HCT116 (cell line): ENCODE data around the gene SBF1.

Experiments used
- CBX3 ChIP-seq: IDR thresholded peaks from 2 replicates; pipeline ENCODE4 v1.6.1; 2012; ENCODE audit warnings: low read depth
- POLR2A ChIP-seq: IDR thresholded peaks from 2 replicates; pipeline ENCODE4 v1.7.0; 2011; ENCODE audit warnings: borderline replicate concordance; ENCODE audit not compliant: insufficient read depth, insufficient read length; ENCODE audit errors: extremely low read depth
- POLR2AphosphoS5 ChIP-seq: IDR thresholded peaks from 2 replicates; pipeline ENCODE4 v1.6.1; 2011; ENCODE audit warnings: mild to moderate bottlenecking, low read depth, low read length, moderate library complexity
- TF ChIP-seq, protein P1 (sequence below), 3 experiments: fragments of 200-600 bp in 1 of 3; sonication (generic) in 1 of 3; IDR thresholded peaks in 2 of 3; conservative IDR thresholded peaks in 1 of 3; 2 replicates each; pipeline ENCODE4 v1.5.1; 2012 to 2017; ENCODE audit warnings: low read depth in 2 of 3, low read length in 2 of 3, antibody characterized with exemption in 1 of 3, borderline replicate concordance in 1 of 3, control low read depth in 1 of 3, mild to moderate bottlenecking in 1 of 3, mixed read lengths in 1 of 3, mixed run types in 1 of 3, moderate library complexity in 1 of 3; ENCODE audit not compliant: insufficient read depth in 1 of 3
- TF ChIP-seq, protein P2 (sequence below): IDR thresholded peaks from 2 replicates; pipeline ENCODE4 v1.6.1; 2012; ENCODE audit warnings: low read depth

DNA sequence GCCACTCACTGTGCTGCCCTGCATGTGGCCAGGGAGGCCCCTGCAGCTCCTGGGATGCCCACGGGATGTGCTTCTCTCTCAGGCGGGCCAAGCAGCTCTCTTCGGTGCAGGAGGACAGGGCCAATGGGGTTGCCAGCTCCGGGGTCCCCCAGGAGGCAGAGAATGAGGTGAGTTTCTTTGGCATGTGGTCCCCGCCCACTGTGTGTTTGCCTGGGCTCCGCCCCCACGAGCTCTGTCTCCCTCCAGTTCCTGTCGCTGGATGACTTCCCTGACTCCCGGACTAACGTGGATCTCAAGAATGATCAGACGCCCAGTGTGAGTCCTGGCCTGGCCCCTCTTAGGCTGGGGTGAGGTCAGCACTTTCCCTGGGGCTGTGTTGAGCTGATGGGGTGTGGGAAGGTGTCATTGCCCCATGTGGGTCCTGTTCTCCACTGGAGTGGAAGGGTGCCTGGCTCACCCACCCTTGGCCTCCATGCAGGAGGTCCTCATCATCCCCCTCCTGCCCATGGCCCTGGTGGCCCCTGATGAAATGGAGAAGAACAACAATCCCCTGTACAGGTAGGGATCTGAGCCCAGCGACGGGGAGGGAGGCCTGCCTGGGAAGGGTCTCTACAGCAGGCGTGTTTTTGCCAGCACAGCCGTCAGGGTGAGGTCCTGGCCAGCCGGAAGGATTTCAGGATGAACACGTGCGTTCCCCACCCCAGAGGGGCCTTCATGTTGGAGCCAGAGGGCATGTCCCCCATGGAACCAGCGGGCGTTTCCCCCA is 42.8 kb upstream of the SBF1 start:
- TF ChIP-seq, protein P1, sequence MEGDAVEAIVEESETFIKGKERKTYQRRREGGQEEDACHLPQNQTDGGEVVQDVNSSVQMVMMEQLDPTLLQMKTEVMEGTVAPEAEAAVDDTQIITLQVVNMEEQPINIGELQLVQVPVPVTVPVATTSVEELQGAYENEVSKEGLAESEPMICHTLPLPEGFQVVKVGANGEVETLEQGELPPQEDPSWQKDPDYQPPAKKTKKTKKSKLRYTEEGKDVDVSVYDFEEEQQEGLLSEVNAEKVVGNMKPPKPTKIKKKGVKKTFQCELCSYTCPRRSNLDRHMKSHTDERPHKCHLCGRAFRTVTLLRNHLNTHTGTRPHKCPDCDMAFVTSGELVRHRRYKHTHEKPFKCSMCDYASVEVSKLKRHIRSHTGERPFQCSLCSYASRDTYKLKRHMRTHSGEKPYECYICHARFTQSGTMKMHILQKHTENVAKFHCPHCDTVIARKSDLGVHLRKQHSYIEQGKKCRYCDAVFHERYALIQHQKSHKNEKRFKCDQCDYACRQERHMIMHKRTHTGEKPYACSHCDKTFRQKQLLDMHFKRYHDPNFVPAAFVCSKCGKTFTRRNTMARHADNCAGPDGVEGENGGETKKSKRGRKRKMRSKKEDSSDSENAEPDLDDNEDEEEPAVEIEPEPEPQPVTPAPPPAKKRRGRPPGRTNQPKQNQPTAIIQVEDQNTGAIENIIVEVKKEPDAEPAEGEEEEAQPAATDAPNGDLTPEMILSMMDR (IDR thresholded peaks at IDR 0.05 in 2 of 3, conservative IDR thresholded peaks at IDR 0.05 in 1 of 3; ENCODE audit: borderline replicate concordance in 1 of 3, insufficient read depth in 1 of 3, low read depth in 2 of 3, low read length in 2 of 3) = no peak
- TF ChIP-seq POLR2A = no peak
- TF ChIP-seq POLR2AphosphoS5 = no peak
- TF ChIP-seq, protein P2, sequence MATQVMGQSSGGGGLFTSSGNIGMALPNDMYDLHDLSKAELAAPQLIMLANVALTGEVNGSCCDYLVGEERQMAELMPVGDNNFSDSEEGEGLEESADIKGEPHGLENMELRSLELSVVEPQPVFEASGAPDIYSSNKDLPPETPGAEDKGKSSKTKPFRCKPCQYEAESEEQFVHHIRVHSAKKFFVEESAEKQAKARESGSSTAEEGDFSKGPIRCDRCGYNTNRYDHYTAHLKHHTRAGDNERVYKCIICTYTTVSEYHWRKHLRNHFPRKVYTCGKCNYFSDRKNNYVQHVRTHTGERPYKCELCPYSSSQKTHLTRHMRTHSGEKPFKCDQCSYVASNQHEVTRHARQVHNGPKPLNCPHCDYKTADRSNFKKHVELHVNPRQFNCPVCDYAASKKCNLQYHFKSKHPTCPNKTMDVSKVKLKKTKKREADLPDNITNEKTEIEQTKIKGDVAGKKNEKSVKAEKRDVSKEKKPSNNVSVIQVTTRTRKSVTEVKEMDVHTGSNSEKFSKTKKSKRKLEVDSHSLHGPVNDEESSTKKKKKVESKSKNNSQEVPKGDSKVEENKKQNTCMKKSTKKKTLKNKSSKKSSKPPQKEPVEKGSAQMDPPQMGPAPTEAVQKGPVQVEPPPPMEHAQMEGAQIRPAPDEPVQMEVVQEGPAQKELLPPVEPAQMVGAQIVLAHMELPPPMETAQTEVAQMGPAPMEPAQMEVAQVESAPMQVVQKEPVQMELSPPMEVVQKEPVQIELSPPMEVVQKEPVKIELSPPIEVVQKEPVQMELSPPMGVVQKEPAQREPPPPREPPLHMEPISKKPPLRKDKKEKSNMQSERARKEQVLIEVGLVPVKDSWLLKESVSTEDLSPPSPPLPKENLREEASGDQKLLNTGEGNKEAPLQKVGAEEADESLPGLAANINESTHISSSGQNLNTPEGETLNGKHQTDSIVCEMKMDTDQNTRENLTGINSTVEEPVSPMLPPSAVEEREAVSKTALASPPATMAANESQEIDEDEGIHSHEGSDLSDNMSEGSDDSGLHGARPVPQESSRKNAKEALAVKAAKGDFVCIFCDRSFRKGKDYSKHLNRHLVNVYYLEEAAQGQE = no peak
- TF ChIP-seq CBX3 = no peak
